ENCODE data around the gene DCC.

DCC gene

DNA sequence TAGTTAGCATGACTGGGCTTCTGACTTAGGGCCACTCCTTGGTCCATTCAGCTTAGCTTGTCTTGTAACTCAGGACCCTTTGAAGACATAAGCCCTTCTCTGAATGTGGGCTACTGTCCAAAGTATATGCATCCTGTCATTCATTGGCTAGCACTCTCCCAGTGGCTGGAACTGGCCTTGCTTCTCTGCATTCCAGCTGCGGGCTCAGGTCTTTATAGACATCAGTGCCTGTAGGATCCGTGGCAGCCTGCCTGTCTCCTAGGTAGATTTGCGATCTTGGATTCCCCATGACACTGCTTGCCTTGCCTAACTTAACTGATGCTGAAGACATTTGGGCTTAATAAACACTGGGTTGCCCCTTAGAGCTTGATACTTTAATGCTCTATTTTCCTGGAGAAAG, 170.1 kb downstream of the DCC start:
- H3K27me3 Mint-ChIP-seq (ENCODE audit: low read depth, poor library complexity), result peaks cover 10% of the 10 kb centered on the region
- DNase-seq, result peak; percentile 8
- H3K9me3 Mint-ChIP-seq, result no peaks in the 10 kb centered on the region
- no peak overlapping the region for H3K4me3 Mint-ChIP-seq
- H3K27ac Mint-ChIP-seq, result no peak overlapping the region
- TF ChIP-seq, protein P1, sequence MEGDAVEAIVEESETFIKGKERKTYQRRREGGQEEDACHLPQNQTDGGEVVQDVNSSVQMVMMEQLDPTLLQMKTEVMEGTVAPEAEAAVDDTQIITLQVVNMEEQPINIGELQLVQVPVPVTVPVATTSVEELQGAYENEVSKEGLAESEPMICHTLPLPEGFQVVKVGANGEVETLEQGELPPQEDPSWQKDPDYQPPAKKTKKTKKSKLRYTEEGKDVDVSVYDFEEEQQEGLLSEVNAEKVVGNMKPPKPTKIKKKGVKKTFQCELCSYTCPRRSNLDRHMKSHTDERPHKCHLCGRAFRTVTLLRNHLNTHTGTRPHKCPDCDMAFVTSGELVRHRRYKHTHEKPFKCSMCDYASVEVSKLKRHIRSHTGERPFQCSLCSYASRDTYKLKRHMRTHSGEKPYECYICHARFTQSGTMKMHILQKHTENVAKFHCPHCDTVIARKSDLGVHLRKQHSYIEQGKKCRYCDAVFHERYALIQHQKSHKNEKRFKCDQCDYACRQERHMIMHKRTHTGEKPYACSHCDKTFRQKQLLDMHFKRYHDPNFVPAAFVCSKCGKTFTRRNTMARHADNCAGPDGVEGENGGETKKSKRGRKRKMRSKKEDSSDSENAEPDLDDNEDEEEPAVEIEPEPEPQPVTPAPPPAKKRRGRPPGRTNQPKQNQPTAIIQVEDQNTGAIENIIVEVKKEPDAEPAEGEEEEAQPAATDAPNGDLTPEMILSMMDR (IDR thresholded peaks at IDR 0.05), result no peak
- H3K36me3 Mint-ChIP-seq (ENCODE audit: low read depth), result no peaks in the 10 kb centered on the region
- no peaks in the 10 kb centered on the region for H3K4me1 Mint-ChIP-seq

DNA sequence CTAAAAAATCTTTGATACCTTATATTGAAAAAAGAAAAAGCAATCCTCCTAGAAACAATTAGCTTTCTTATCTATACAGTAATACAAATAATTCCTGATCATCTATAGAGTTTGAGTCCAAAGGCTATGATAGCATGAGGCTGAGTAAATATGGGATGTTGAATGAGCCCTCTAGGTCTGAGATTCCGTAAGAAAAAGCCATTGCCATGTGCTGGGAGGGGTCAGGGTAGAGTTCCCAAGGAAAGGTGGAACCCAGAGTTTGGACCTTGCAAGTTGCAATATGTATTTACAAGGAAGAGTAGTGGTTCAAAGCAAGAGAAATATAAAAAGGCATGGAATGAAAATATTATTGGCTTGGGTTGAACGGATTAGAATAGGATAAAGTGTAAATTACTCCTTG, 178.1 kb downstream of the DCC start:
- TF ChIP-seq, protein P1 (IDR thresholded peaks at IDR 0.05), result no peak
- H3K36me3 Mint-ChIP-seq (ENCODE audit: low read depth), result no peaks in the 10 kb centered on the region
- H3K27me3 Mint-ChIP-seq (ENCODE audit: low read depth, poor library complexity), result no peaks in the 10 kb centered on the region
- H3K4me3 Mint-ChIP-seq, result no peak overlapping the region
- H3K27ac Mint-ChIP-seq, result no peak overlapping the region
- no peaks in the 10 kb centered on the region for H3K9me3 Mint-ChIP-seq
- no peak for DNase-seq
- H3K4me1 Mint-ChIP-seq, result no peaks in the 10 kb centered on the region

DNA sequence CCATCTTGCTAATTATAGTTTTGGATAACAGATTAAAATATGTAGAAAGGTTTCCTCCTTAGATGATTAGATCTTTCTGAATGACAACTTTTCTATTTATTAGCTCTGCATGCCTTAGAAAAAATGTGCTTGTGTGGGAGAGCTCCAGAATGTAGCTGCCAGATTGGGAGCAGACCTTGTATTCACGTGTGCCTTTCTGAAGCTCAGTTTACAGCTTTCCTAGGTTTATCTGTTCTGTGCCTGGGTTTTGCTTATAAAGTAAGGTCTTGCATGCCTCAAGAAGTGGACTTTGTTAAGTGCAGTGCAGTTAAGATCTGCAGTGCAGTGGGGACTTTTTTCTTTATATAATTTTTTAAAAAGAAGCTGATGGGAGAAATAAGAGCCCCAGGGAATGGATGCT, 179.0 kb downstream of the DCC start:
- Mint-ChIP-seq H3K9me3 (no peaks in the 10 kb centered on the region), H3K4me1 (no peaks in the 10 kb centered on the region), H3K36me3 (ENCODE audit: low read depth) (no peaks in the 10 kb centered on the region), H3K27me3 (ENCODE audit: low read depth, poor library complexity) (no peaks in the 10 kb centered on the region), H3K27ac (no peak overlapping the region), H3K4me3 (no peak overlapping the region)
- TF ChIP-seq, protein P1 (IDR thresholded peaks at IDR 0.05), result no peak
- no peak for DNase-seq

DNA sequence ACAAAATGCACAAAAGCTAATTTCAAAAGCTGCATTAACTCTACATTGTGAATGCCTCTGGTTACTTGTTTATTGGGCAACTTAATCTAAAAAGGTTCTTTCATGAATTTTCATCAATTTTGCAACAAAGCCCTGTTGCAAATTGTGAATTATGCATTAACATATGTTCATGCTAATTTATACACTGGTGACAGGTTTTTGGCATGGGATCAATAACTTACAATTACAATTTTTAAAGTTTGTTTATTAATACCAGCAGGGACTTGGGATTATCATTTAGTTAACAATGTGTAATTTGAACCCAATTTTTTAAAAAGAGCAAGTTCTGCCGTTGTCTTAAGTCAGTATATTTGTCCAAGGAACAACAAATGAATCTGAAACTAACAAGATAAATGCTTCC, 183.6 kb downstream of the DCC start:
- DNase-seq, result no peak
- TF ChIP-seq, protein P1 (IDR thresholded peaks at IDR 0.05), result no peak
- H3K9me3 Mint-ChIP-seq, result no peaks in the 10 kb centered on the region
- H3K4me3 Mint-ChIP-seq, result no peak overlapping the region
- peaks cover 3% of the 10 kb centered on the region for H3K27me3 Mint-ChIP-seq (ENCODE audit: low read depth, poor library complexity)
- no peaks in the 10 kb centered on the region for H3K36me3 Mint-ChIP-seq (ENCODE audit: low read depth)
- no peaks in the 10 kb centered on the region for H3K4me1 Mint-ChIP-seq
- H3K27ac Mint-ChIP-seq, result no peak overlapping the region

DNA sequence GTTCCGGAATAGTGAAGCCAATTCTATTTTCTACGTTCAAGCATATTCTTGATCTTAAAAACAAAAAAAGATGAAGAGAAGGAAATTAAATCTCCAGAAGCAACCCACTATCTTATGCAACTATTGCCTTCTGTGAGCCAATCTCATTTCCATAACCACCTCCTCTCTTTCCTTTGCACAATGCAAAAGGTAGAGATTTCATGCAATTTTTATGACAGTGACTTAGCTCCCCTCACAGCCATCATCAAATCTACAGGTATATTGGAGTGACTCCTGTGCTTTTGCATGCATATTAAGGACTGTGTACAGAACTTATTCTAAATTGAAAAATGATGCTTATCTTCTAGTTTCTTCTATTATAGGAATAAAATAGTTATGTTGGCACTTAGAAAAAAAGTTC, 191.8 kb downstream of the DCC start:
- Mint-ChIP-seq H3K4me1 (no peaks in the 10 kb centered on the region), H3K4me3 (no peak overlapping the region), H3K36me3 (ENCODE audit: low read depth) (no peaks in the 10 kb centered on the region), H3K9me3 (no peaks in the 10 kb centered on the region), H3K27me3 (ENCODE audit: low read depth, poor library complexity) (peaks cover 5% of the 10 kb centered on the region), H3K27ac (no peak overlapping the region)
- no peak for DNase-seq
- TF ChIP-seq, protein P1 (IDR thresholded peaks at IDR 0.05), result no peak

DNA sequence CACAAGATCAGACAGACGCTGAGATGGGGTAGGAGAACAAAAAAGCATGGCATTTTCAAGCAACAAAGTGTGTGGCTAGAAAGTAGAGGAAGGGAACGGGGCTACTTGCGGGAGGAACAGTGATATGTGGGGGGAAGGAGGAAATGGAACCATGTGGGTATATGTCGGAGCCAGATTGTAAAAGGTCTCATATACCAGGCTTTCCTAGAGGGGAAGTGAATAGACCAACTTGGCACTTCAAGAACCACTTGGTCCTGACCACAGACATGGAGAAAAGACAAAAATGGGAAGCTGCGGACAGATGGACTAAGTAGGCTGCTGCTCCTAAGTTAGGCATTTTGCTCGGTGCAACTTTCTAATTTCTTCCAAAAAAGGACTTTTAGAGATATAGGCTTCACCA, 196.0 kb downstream of the DCC start:
- Mint-ChIP-seq H3K4me3 (no peak overlapping the region), H3K9me3 (no peaks in the 10 kb centered on the region), H3K36me3 (ENCODE audit: low read depth) (no peaks in the 10 kb centered on the region), H3K27ac (no peak overlapping the region), H3K4me1 (no peaks in the 10 kb centered on the region), H3K27me3 (ENCODE audit: low read depth, poor library complexity) (peaks cover 3% of the 10 kb centered on the region)
- TF ChIP-seq, protein P1 (IDR thresholded peaks at IDR 0.05), result no peak
- no peak for DNase-seq

Data from nephron progenitor cell (in vitro differentiated cells).